HCT116 (cell line): Measurements from ENCODE around the gene FBXL7. TPM values are rescaled to one million over a fixed set of nuclear protein-coding genes. Genes with fewer than 3 reads are reported as not detected.

Experiments used
- ATAC-seq: fragments of 200-7000 bp; cut with Tn5 transposase; 2 replicates; pipeline ENCODE4 v1.9.1; 2020; ENCODE audit warnings: mild to moderate bottlenecking, moderate library complexity
- BruUV-seq: library from RNA; stranded (reverse); fragments of 400-500 nt; replicated peaks from 2 replicates; lab custom pipeline; 2021; lab: Mats Ljungman, UMichigan
- CTCF ChIA-PET: fragments of 300-600 bp; sonication (Branson Sonifier 250); formaldehyde crosslinking; loops from one replicate; lab custom pipeline; 2021; ENCODE audit warnings: antibody characterized with exemption; lab: Charles Lee
- POLR2A ChIA-PET: fragments of 300-600, 350-600 bp; sonication (Branson Sonifier 250); formaldehyde crosslinking; loops from one replicate; lab custom pipeline; 2021; ENCODE audit warnings: antibody characterized with exemption; lab: Charles Lee
- RAD21 ChIA-PET, 2 experiments: fragments of 300-600 bp; sonication (Branson Sonifier 250); formaldehyde crosslinking; loops; one replicate each; lab custom pipeline; 2023; ENCODE audit warnings: low total read pairs in 2 of 2; ENCODE audit not compliant: uncharacterized antibody in 2 of 2, unreplicated experiment in 2 of 2, low non-redundant PET in 1 of 2; lab: Charles Lee
- DNase-seq: peaks from one replicate; pipeline ENCODE4 v3.0.0-alpha.2; 2010; ENCODE audit warnings: low read depth, low spot score
- H2AFZ ChIP-seq: fragments of 200-600 bp; shearing (Covaris generic), sonication (generic); 2 replicates; pipeline ENCODE4 v1.6.1; 2017; ENCODE audit warnings: low read depth, mixed run types, mixed read lengths, antibody characterized with exemption, low read length; ENCODE audit not compliant: poor library complexity, severe bottlenecking
- H3K27ac ChIP-seq: 2 replicates; pipeline ENCODE4 v1.5.1; 2012; ENCODE audit warnings: low read depth, low read length
- H3K27me3 ChIP-seq: fragments of 200-600 bp; sonication (generic); 2 replicates; pipeline ENCODE4 v1.6.1; 2016; ENCODE audit warnings: mixed run types, low read length, mixed read lengths; ENCODE audit not compliant: insufficient read depth
- H3K36me3 ChIP-seq, 2 experiments: fragments of 200-500 bp in 1 of 2; fragments of 200-600 bp in 1 of 2; sonication (Bioruptor generic) in 1 of 2; sonication (generic) in 1 of 2; 2 replicates each; pipeline versions ENCODE4 v1.5.1 to v1.6.1; 2014 to 2016; ENCODE audit warnings: low read length in 2 of 2, inconsistent platforms in 1 of 2, mixed read lengths in 1 of 2, mixed run types in 1 of 2; ENCODE audit not compliant: insufficient read depth in 2 of 2, control insufficient read depth in 1 of 2
- H3K4me1 ChIP-seq, 2 experiments: fragments of 200-600 bp in 1 of 2; sonication (generic) in 1 of 2; 2 replicates each; pipeline versions ENCODE4 v1.5.1 to v1.6.1; 2012 to 2017; ENCODE audit warnings: low read length in 2 of 2, inconsistent platforms in 1 of 2, mild to moderate bottlenecking in 1 of 2, mixed read lengths in 1 of 2, mixed run types in 1 of 2, moderate library complexity in 1 of 2; ENCODE audit not compliant: insufficient read depth in 2 of 2, control insufficient read depth in 1 of 2
- H3K4me2 ChIP-seq: fragments of 200-600 bp; sonication (generic); 2 replicates; pipeline ENCODE4 v1.6.1; 2017; ENCODE audit warnings: mixed run types, low read length, mixed read lengths
- H3K4me3 ChIP-seq, 2 experiments: fragments of 200-600 bp in 1 of 2; sonication (generic) in 1 of 2; replicated peaks in 1 of 2; 2 replicates each; pipeline ENCODE4 v1.5.1; 2011 to 2016; ENCODE audit warnings: low read length in 2 of 2, control low read depth in 1 of 2, low read depth in 1 of 2, mild to moderate bottlenecking in 1 of 2, mixed read lengths in 1 of 2, mixed run types in 1 of 2
- H3K79me2 ChIP-seq: fragments of 200-600 bp; sonication (generic); 2 replicates; pipeline ENCODE4 v1.6.1; 2017; ENCODE audit warnings: mild to moderate bottlenecking, mixed run types, low read length, moderate library complexity, mixed read lengths; ENCODE audit not compliant: insufficient read depth
- H3K9ac ChIP-seq: fragments of 200-600 bp; sonication (generic); 2 replicates; pipeline ENCODE4 v1.6.1; 2016; ENCODE audit warnings: low read length, mixed read lengths
- H3K9me2 ChIP-seq: fragments of 200-600 bp; sonication (generic), shearing (Covaris generic); 2 replicates; pipeline ENCODE4 v1.6.1; 2017; ENCODE audit warnings: mixed run types, mild to moderate bottlenecking, moderate library complexity; ENCODE audit not compliant: insufficient read depth
- H3K9me3 ChIP-seq, 2 experiments: fragments of 200-500 bp in 1 of 2; fragments of 200-600 bp in 1 of 2; sonication (Bioruptor generic) in 1 of 2; sonication (generic) in 1 of 2; 2 replicates each; pipeline ENCODE4 v1.6.1; 2014 to 2017; ENCODE audit warnings: low read length in 2 of 2, mixed read lengths in 2 of 2, inconsistent platforms in 1 of 2, low read depth in 1 of 2, mild to moderate bottlenecking in 1 of 2, mixed run types in 1 of 2, moderate library complexity in 1 of 2; ENCODE audit not compliant: control insufficient read depth in 1 of 2, insufficient read depth in 1 of 2
- H4K20me1 ChIP-seq: fragments of 200-600 bp; sonication (generic), shearing (Covaris generic); 2 replicates; pipeline ENCODE4 v1.6.1; 2017; ENCODE audit warnings: mixed run types, mild to moderate bottlenecking, moderate library complexity; ENCODE audit not compliant: insufficient read depth
- CBX3 ChIP-seq: IDR thresholded peaks from 2 replicates; pipeline ENCODE4 v1.6.1; 2012; ENCODE audit warnings: low read depth
- CEBPB ChIP-seq: IDR thresholded peaks from 2 replicates; pipeline ENCODE4 v1.6.1; 2012; ENCODE audit warnings: low read depth
- CTCF ChIP-seq, 3 experiments: fragments of 200-600 bp in 1 of 3; sonication (generic) in 1 of 3; IDR thresholded peaks in 2 of 3; conservative IDR thresholded peaks in 1 of 3; 2 replicates each; pipeline ENCODE4 v1.5.1; 2012 to 2017; ENCODE audit warnings: low read depth in 2 of 3, low read length in 2 of 3, antibody characterized with exemption in 1 of 3, borderline replicate concordance in 1 of 3, control low read depth in 1 of 3, mild to moderate bottlenecking in 1 of 3, mixed read lengths in 1 of 3, mixed run types in 1 of 3, moderate library complexity in 1 of 3; ENCODE audit not compliant: insufficient read depth in 1 of 3
- EGR1 ChIP-seq: IDR thresholded peaks from 2 replicates; pipeline ENCODE4 v1.6.1; 2012; ENCODE audit warnings: low read depth
- EZH2 ChIP-seq: fragments of 200-600 bp; sonication (generic); IDR thresholded peaks from 2 replicates; pipeline ENCODE4 v1.6.1; 2017; ENCODE audit warnings: antibody characterized with exemption, mixed run types
- JUND ChIP-seq: IDR thresholded peaks from 2 replicates; pipeline ENCODE4 v1.6.1; 2012
- POLR2A ChIP-seq: IDR thresholded peaks from 2 replicates; pipeline ENCODE4 v1.7.0; 2011; ENCODE audit warnings: borderline replicate concordance; ENCODE audit not compliant: insufficient read depth, insufficient read length; ENCODE audit errors: extremely low read depth
- RAD21 ChIP-seq: IDR thresholded peaks from 2 replicates; pipeline ENCODE4 v1.6.1; 2012; ENCODE audit warnings: low read depth, mild to moderate bottlenecking
- REST ChIP-seq: IDR thresholded peaks from 2 replicates; pipeline ENCODE4 v1.6.1; 2012; ENCODE audit warnings: low read depth
- SP1 ChIP-seq: IDR thresholded peaks from 2 replicates; pipeline ENCODE4 v1.6.1; 2012; ENCODE audit warnings: low read depth
- SRF ChIP-seq: IDR thresholded peaks from 2 replicates; pipeline ENCODE4 v1.6.1; 2012; ENCODE audit warnings: low read depth
- YY1 ChIP-seq: IDR thresholded peaks from 2 replicates; pipeline ENCODE4 v1.6.1; 2011; ENCODE audit warnings: low read length, low read depth, moderate library complexity, mild to moderate bottlenecking; ENCODE audit not compliant: insufficient replicate concordance; ENCODE audit errors: extremely low read depth
- ZFX ChIP-seq: fragments of 450-650 bp; IDR thresholded peaks from 2 replicates; pipeline ENCODE4 v1.6.1; 2017
- ZNF274 ChIP-seq: fragments of 200-500 bp; sonication (Bioruptor generic); IDR thresholded peaks from 2 replicates; pipeline ENCODE4 v1.6.1; 2014; ENCODE audit warnings: mild to moderate bottlenecking, low read depth, low read length, inconsistent platforms
- intact Hi-C: fragments of 100-400 bp; cut with micrococcal nuclease; formaldehyde crosslinking; loops from 2 replicates; pipeline ENCODE4 v1.10.0; 2022
- total RNA-seq: library from RNA; stranded (reverse); gene quantifications from one replicate; pipeline ENCODE4 v1.2.1, GENCODE V29; 2021; ENCODE audit not compliant: unreplicated experiment
- TF ChIP-seq, protein P1 (sequence below): IDR thresholded peaks from 2 replicates; pipeline ENCODE4 v1.6.1; 2011; ENCODE audit warnings: mild to moderate bottlenecking, low read length, moderate library complexity; ENCODE audit not compliant: insufficient replicate concordance; ENCODE audit errors: extremely low read depth

FBXL7 gene
- total RNA-seq, 1 experiment from 2014 or later = 0.05 TPM

DNA sequence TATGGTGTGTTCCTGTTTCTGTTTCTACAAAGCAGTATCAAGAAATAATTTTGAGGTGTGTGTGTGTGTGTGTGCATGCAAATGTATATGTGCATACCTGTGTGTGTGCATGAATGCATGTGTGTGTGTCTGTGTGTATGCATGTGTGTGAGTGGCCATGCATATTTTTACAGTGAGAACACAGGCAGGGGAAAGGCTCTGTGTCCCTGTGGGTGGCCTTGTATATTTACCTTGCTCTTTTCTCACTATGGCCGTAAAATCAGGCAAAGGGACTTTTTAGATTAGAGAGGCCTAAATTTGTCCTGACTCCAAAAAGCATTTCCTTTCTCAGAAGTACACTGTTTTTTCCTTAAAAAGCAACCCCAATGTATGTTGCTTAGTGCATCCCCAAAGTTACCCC lies 386.2 kb downstream of the FBXL7 start:
- intact Hi-C loops = no loop called here
- ChIA-PET CTCF (no interaction called here), RAD21 (no interaction called here), POLR2A (no interaction called here)
- no peaks in the 10 kb centered on the region for H3K9me2 ChIP-seq
- TF ChIP-seq ZNF274 = no peak
- TF ChIP-seq RAD21 = no peak
- no peak for TF ChIP-seq JUND
- TF ChIP-seq REST = no peak
- no peak for TF ChIP-seq EGR1
- TF ChIP-seq POLR2A = no peak
- TF ChIP-seq SRF = no peak
- no peaks in the 10 kb centered on the region for H3K79me2 ChIP-seq
- no peak overlapping the region for H3K27ac ChIP-seq
- H2AFZ ChIP-seq = no peak overlapping the region
- DNase-seq (no peak), ATAC-seq (no peak)
- H3K9me3 ChIP-seq = peaks cover 11 to 26% of the 10 kb centered on the region in 2 experiments; a peak in 2 of 4 replicates
- no peaks in the 10 kb centered on the region for H4K20me1 ChIP-seq
- no peak overlapping the region for H3K9ac ChIP-seq
- no peaks in the 10 kb centered on the region for H3K4me1 ChIP-seq
- no TSS peak for BruUV-seq
- no peak overlapping the region for H3K4me2 ChIP-seq
- H3K36me3 ChIP-seq = no peaks in the 10 kb centered on the region
- no peak overlapping the region for H3K4me3 ChIP-seq
- H3K27me3 ChIP-seq = no peaks in the 10 kb centered on the region

GRCh38 chr5:15887093-15887492 lies 387.1 kb downstream of the FBXL7 start:
- no peak overlapping the region for H3K4me2 ChIP-seq
- no peaks in the 10 kb centered on the region for H4K20me1 ChIP-seq
- POLR2A ChIA-PET = no interaction called here
- ATAC-seq = no peak
- H3K9me3 ChIP-seq = peaks cover 15 to 33% of the 10 kb centered on the region in 2 experiments; a peak in 2 of 4 replicates
- no peaks in the 10 kb centered on the region for H3K79me2 ChIP-seq
- no peak overlapping the region for H3K9ac ChIP-seq
- no peak for DNase-seq
- H3K4me3 ChIP-seq = no peak overlapping the region
- intact Hi-C loops = no loop called here
- H3K36me3 ChIP-seq = no peaks in the 10 kb centered on the region
- no peak overlapping the region for H2AFZ ChIP-seq
- RAD21 ChIA-PET = no interaction called here
- H3K9me2 ChIP-seq = no peaks in the 10 kb centered on the region
- no peak overlapping the region for H3K27ac ChIP-seq
- CTCF ChIA-PET = no interaction called here
- H3K4me1 ChIP-seq = no peaks in the 10 kb centered on the region
- no TSS peak for BruUV-seq
- no peaks in the 10 kb centered on the region for H3K27me3 ChIP-seq
- TF ChIP-seq CTCF (IDR thresholded peaks at IDR 0.05 in 2 of 3, conservative IDR thresholded peaks at IDR 0.05 in 1 of 3; ENCODE audit: borderline replicate concordance in 1 of 3, insufficient read depth in 1 of 3, low read depth in 2 of 3, low read length in 2 of 3) = no peak
- TF ChIP-seq SP1 = no peak
- no peak for TF ChIP-seq JUND
- no peak for TF ChIP-seq YY1
- TF ChIP-seq, protein P1, sequence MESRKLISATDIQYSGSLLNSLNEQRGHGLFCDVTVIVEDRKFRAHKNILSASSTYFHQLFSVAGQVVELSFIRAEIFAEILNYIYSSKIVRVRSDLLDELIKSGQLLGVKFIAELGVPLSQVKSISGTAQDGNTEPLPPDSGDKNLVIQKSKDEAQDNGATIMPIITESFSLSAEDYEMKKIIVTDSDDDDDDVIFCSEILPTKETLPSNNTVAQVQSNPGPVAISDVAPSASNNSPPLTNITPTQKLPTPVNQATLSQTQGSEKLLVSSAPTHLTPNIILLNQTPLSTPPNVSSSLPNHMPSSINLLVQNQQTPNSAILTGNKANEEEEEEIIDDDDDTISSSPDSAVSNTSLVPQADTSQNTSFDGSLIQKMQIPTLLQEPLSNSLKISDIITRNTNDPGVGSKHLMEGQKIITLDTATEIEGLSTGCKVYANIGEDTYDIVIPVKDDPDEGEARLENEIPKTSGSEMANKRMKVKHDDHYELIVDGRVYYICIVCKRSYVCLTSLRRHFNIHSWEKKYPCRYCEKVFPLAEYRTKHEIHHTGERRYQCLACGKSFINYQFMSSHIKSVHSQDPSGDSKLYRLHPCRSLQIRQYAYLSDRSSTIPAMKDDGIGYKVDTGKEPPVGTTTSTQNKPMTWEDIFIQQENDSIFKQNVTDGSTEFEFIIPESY = no peak
- TF ChIP-seq CEBPB = no peak
- TF ChIP-seq RAD21 = no peak
- no peak for TF ChIP-seq ZFX
- no peak for TF ChIP-seq EZH2
- no peak for TF ChIP-seq CBX3
